NB4 (cell line): ENCODE results near the gene RAB34.

Source experiments
- DNase-seq: peaks from one replicate; pipeline ENCODE4 v3.0.0; 2010; ENCODE audit warnings: low read depth
- H3K4me3 ChIP-seq: one replicate; pipeline ENCODE4 v1.5.1; 2011; ENCODE audit warnings: mild to moderate bottlenecking, low read depth, low read length, moderate library complexity
- MYC ChIP-seq: IDR thresholded peaks from 2 replicates; pipeline ENCODE4 v1.6.1; 2011; ENCODE audit warnings: low read depth, low read length
- POLR2A ChIP-seq: IDR thresholded peaks from 2 replicates; pipeline ENCODE4 v1.6.1; 2011; ENCODE audit warnings: mild to moderate bottlenecking; ENCODE audit not compliant: insufficient read length; ENCODE audit errors: extremely low read depth
- TF ChIP-seq, protein P1 (sequence below): IDR thresholded peaks from one replicate; pipeline ENCODE4 v1.5.1; 2012; ENCODE audit warnings: low read depth, low read length
- TF ChIP-seq, protein P2 (sequence below): IDR thresholded peaks from 2 replicates; pipeline ENCODE4 v1.6.1; 2011; ENCODE audit warnings: low read depth, low read length

Gene RAB34

DNA sequence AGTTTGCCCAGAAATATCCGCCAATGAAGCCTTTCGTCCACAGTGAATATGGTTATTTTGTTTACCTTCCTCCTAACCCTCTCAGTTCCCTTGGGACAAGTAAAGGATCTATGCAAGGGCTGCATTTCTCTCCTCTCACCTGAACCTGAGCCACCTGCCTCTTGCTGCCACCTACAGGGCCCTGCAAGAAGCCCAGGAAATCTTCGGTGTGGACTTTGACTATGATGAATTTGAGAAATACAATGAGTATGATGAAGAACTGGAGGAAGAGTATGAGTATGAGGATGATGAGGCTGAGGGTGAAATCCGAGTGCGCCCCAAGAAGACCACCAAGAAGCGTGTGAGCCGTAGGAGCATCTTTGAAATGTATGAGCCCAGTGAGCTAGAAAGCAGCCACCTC lies 41.7 kb downstream of the RAB34 start:
- TF ChIP-seq, protein P1, sequence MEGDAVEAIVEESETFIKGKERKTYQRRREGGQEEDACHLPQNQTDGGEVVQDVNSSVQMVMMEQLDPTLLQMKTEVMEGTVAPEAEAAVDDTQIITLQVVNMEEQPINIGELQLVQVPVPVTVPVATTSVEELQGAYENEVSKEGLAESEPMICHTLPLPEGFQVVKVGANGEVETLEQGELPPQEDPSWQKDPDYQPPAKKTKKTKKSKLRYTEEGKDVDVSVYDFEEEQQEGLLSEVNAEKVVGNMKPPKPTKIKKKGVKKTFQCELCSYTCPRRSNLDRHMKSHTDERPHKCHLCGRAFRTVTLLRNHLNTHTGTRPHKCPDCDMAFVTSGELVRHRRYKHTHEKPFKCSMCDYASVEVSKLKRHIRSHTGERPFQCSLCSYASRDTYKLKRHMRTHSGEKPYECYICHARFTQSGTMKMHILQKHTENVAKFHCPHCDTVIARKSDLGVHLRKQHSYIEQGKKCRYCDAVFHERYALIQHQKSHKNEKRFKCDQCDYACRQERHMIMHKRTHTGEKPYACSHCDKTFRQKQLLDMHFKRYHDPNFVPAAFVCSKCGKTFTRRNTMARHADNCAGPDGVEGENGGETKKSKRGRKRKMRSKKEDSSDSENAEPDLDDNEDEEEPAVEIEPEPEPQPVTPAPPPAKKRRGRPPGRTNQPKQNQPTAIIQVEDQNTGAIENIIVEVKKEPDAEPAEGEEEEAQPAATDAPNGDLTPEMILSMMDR = peak; percentile 32
- TF ChIP-seq MYC (no peak), POLR2A (no peak)
- TF ChIP-seq, protein P2, sequence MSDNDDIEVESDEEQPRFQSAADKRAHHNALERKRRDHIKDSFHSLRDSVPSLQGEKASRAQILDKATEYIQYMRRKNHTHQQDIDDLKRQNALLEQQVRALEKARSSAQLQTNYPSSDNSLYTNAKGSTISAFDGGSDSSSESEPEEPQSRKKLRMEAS = no peak
- peak; percentile 20 for DNase-seq
- no peak overlapping the region for H3K4me3 ChIP-seq

DNA sequence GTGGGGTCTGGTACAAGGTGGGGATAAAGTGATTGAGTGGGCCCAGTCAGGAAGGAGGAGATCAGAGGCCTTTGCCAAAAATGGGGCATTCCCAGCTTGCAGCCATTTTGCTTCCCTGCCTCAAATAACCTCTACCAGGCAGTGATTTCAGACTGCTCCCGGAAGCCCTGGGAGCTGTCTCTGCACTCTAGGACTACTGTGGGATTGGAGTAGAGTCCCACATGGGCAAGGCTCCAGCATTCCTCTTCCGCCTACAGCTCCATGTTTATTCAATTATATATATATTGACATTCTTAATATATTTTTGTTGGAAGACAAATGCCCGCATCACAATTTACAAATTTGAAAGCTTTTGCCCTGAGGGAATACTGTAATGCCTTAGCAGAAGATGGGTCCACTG lies 42.2 kb downstream of the RAB34 start:
- DNase-seq = no peak
- no peak for TF ChIP-seq POLR2A
- TF ChIP-seq, protein P2 = no peak
- TF ChIP-seq, protein P1 = no peak
- no peak for TF ChIP-seq MYC
- no peak overlapping the region for H3K4me3 ChIP-seq

DNA sequence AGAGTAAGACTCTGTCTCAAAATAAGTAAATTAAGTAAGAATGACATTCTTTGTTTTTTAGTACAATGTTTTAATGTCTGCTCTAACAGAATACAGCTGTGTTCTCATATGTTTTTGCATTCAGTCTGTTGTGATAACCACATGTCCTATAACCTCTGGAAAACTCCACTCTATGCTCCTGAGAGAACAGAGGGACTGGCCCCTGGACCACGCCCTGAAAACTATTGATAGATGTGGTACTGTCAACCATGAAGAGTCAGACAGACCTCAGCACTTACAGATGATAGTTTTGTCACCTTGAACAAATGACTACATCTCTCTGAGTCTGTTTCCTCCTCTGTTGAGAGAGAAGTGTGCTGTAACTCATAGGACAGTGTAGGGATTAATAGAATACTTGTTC lies 47.8 kb downstream of the RAB34 start:
- TF ChIP-seq MYC (no peak), POLR2A (no peak)
- TF ChIP-seq, protein P1 = no peak
- TF ChIP-seq, protein P2 = no peak
- H3K4me3 ChIP-seq = no peak overlapping the region
- DNase-seq = no peak

DNA sequence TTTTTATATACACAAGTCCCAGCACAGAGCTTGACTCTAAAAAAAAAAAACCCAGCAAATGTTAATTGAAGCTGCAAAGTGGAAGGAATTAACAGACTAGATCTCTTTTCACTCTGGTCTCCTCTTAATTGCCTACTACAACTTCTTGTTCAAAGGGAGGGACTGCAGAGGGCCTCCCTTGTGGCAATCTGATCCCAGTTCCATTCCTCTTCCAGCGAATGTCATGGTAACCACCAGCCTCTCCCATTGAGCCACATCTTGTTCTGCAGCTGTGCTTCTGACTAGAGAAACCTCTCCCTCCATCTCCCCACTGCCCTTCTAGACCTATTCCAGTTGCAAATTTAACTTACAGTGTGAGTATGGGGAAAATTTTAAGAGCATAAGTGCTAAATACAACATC lies 49.8 kb downstream of the RAB34 start:
- no peak for DNase-seq
- no peak overlapping the region for H3K4me3 ChIP-seq
- TF ChIP-seq POLR2A = no peak
- TF ChIP-seq MYC = no peak
- TF ChIP-seq, protein P2 = no peak

DNA sequence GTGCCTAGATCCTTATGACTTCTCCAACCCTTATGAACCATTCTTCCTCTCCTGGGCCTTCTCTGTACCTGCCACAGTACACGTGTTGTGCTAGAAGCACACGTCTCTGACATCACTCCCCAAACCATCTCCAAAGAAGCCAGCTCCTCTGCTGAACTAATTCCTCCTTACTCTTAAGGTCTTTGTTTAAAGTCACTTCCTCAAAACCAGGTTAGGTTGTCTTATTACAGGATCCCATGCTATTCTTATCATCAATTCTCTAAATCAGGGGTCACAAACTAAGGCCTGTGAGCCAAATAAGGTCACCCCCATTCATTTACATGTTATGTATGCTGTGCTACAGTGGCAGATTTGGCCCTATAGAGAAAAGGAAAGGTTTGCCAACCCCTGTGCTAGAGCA lies 51.7 kb downstream of the RAB34 start:
- peak; percentile 32 for DNase-seq
- H3K4me3 ChIP-seq = no peak overlapping the region
- TF ChIP-seq POLR2A (no peak), MYC (no peak)
- TF ChIP-seq, protein P2 = no peak
- TF ChIP-seq, protein P1 = no peak
